GM19099 (cell line): ENCODE data around the gene NDUFA13.

ENCODE experiments used
- POLR2A ChIP-seq: IDR thresholded peaks from 3 replicates; pipeline ENCODE4 v1.6.1; 2011; ENCODE audit warnings: low read depth; ENCODE audit not compliant: insufficient read length; ENCODE audit errors: extremely low read depth

The NDUFA13 gene

GRCh38 chr19:19514881-19515641 lies 964 bp upstream of the NDUFA13 start, which contains the start of gene TSSK6:
Gene TSSK6, minus strand, starts transcription at chr19:19515548. Its CDS starts 121 bp downstream, at chr19:19515427.
- no peak for TF ChIP-seq POLR2A

- TF ChIP-seq POLR2A: no peak
These were observed 1.2 kb downstream of the NDUFA13 start for GRCh38 chr19:19517235-19517619.

- TF ChIP-seq POLR2A: no peak
These were observed 5.0 kb downstream of the NDUFA13 start for GRCh38 chr19:19520989-19521388.

DNA sequence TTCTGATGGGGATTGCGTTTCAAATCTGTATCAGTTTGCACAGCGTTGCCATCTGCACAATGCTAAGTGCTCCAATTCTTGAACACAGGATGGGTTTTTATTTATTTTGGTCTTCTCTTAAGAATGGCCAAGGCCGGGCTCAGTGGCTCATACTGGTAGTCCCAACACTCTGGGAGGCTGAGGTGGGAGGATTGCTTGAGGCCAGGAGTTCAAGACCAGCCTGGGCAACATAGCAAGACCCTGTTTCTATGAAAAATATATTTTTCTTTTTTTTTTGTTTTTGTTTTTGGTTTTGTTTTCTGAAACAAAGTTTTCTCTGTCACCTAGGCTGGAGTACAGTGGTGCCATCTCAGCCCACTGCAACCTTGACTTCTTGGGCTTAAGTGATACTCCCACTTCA lies 7.2 kb downstream of the NDUFA13 start:
- TF ChIP-seq POLR2A: no peak

GRCh38 chr19:19524053-19524452 lies 8.0 kb downstream of the NDUFA13 start:
- TF ChIP-seq POLR2A: no peak

DNA sequence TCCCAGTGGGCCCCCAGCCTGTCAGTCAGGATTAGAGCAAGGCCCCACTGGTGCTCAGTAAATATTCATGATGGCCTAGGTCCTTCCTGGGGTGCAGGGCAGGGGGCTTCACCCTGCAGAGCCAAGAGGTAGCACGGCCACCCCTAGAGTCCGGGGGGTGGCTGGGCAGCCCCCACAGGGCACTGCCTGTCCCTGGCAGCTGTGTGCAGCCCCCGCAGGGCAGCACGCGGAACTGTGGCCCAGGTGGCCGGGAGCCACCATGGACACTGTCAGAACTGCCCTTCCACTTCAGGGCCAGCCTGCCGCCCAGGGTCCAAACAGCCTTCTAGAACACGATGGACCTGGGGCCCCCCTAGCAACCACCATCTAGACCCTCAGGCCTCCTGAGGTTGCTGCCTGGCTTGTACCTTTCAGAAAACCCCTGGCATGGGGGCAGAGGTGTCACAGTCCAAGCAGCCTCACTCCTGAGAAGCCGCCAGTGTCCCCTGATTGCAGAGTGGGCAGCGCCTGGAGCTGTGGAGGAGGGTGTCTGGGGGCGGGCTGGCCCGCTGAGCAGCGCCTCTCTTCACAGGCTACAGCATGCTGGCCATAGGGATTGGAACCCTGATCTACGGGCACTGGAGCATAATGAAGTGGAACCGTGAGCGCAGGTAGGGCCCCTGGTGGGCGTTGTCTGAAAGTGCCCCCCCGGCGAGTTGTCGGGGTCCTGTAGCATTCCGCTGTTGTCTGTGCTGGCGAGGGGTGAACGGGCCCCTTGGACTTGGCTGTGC lies 9.8 kb downstream of the NDUFA13 start:
- TF ChIP-seq POLR2A: no peak

GRCh38 chr19:19526581-19527370 lies 10.8 kb downstream of the NDUFA13 start:
- TF ChIP-seq POLR2A: no peak

GRCh38 chr19:19527371-19527656 lies 11.3 kb downstream of the NDUFA13 start:
- TF ChIP-seq POLR2A: no peak

DNA sequence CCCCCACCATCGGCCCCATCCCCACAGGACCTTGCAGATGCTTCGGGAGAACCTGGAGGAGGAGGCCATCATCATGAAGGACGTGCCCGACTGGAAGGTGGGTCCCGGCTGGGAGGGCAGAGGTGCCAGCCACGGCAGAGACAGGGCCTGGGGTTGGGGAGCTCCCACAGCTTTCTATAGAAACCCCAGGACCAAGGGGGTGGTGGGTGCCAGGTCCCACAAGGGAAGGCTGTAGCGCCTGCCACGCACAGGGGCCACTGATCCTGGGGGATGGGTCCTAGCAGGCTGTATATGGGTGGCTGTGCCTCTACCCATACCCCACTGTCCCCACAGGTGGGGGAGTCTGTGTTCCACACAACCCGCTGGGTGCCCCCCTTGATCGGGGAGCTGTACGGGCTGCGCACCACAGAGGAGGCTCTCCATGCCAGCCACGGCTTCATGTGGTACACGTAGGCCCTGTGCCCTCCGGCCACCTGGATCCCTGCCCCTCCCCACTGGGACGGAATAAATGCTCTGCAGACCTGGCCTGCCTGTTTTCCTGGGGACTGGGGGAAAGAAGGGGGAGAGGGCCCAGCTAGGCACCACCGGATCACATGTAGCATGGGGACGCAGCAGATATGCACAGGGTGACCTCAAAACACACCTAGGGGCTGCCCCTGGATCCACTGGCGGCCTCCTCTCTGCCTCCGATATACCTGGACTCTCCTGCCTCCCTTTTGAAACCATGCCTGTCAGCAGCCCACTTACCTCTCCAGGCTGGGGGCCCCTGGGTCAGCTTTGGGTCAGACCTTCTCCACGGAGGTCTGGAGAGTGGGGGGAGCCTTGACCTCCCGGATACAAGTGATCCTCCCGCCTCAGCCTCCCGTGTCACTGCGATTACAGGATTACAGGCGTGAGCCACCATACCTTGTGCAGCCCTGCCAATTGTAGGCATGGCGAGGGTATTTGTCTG lies 11.9 kb downstream of the NDUFA13 start:
- no peak for TF ChIP-seq POLR2A

GRCh38 chr19:19528721-19529490 lies 12.9 kb downstream of the NDUFA13 start, which contains the start of gene YJEFN3:
Gene YJEFN3, plus strand, starts transcription at chr19:19528911. Its CDS starts 22 bp downstream, at chr19:19528933.
- TF ChIP-seq POLR2A: no peak

DNA sequence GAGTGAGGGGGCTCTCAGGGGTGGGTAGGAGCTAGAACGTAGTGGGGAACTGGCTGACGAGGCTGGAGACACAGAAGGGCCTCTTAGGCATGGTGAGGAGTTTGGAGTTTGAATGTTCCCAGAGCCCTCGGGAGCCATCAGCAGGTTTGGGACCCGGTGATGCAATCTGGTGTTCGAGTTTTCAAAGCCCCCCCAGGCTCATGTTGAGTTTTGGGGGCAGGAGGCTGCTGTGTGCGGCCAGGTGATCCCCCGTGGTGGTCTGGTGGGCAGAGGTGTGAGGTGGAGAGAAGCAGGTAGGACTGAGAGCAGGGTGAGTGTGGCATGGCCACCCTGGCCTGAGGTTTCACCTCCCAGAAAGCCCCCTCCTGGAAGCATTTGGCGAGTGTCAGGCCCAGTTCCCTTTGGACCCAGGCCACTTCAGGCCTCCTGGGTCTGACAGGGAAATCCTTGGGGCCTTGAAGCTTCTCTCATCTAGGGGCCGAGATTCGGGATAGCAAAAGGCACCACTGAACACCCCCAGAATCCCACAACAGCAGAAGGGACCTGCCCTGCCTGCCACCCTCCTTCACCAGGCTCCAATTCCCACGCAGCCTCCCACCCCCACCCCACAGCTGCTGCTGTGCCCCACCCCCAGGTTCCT lies 13.9 kb downstream of the NDUFA13 start:
- TF ChIP-seq POLR2A: no peak

DNA sequence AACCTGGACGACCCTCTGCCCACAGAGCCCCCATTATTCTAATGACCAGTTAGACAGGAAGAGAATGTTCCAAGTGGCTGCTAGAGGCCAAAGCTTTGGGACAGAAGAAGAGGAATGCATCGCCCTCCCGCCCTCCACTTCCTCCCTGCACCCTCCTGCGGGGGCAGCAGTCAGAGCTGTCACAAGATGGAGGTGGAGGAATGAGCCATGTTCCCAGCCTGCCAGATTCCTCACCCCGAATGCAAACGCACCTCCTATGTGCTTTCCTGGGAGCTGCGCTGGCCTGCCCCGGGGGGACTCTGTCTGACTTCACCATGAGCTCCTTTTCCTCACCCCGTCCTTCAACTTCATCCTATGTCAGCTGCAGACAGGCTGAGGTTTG lies 14.4 kb downstream of the NDUFA13 start:
- TF ChIP-seq POLR2A: no peak

DNA sequence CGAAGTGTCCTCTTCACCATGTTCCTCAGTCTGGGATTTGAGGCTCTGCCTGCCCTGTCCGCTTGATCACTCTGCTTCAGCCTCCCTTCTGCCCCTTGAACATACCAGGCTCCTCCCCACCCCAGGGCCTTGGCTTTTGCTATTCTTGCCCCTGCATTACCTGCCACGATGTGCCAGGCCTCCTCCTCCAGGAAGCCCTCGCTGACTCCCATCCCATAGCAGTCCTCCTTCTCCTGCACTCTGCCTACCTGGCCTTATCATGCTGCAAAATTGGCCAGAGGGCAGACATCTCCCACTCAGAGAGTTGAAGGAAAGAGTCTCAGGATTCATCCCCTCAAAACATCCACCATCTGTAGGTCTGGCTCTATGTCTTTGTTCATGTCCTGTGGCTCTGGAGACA lies 14.9 kb downstream of the NDUFA13 start:
- no peak for TF ChIP-seq POLR2A
